Stimulated activated CD4-positive, alpha-beta T cell treated with anti-CD3 and anti-CD28 coated beads, Interleukin-4, amount 100 ng/mL, for 1 hour (primary cell): ENCODE results near the gene FZD4.
A peak's percentile ranks its signal among the peaks of the same experiment; 100 is the strongest.
"Not testable (repeated sequence)": the region's sequence is repeated elsewhere in the genome, so short reads cannot be mapped to it uniquely, and the experiment has no call there.

Experiments
- DNase-seq: peaks from one replicate; pipeline ENCODE4 v3.0.0-alpha.2; 2020

FZD4 gene

GRCh38 chr11:86955361-86956120 is at the start of gene FZD4:
Gene FZD4, minus strand, starts transcription at chr11:86955395. Its CDS starts 310 bp downstream, at chr11:86955085.
- peak; percentile 39 for DNase-seq

GRCh38 chr11:87004281-87004680 is 49.1 kb upstream of the FZD4 start:
- not testable (repeated sequence) for DNase-seq

GRCh38 chr11:87002918-87003317 is 47.7 kb upstream of the FZD4 start:
- no peak for DNase-seq

DNA sequence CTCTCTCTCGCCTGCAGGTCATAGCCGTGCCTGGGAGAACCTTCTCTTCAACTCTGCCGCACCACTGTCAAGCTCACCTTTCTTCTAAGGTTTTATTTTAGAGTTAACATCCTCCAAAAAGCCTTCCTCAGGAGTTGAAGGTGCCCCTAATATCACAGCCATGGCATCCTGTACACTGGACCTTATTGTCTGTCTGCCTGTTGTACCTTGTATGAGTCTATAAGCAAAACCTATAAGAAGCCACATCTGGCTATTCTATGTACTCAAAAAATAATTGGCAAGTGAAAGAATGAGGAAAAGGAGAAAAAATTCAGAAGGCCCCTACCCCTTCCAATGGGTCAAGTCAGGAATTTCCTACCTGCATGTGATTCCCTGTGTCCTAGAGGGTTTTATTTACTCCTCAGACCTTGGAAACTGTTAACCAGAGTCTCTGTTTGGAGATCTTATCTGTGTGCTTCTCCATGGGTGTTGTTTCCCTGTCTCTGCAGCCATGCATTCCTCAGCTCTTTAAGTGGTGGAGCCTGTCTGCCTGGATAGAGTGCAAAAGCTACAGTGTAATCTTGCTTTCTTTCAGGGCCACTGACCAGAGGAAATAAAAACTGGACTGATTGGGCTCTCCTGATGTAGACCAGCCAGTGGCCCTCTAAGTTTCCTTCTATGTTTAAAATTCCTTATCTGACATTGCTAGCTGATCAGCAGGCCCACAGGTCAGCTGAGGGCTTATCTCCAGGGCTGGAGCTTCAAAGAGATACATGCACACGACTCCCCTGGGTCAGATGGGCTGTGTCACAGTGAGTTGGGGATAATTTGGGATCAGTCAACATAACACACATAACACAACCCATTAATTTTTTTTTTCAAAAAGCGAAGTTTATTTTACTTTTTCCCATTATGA is 44.9 kb upstream of the FZD4 start:
- no peak for DNase-seq

GRCh38 chr11:86999388-86999787 is 44.2 kb upstream of the FZD4 start:
- DNase-seq = no peak

GRCh38 chr11:86996953-86997570 is 41.9 kb upstream of the FZD4 start:
- DNase-seq = no peak

DNA sequence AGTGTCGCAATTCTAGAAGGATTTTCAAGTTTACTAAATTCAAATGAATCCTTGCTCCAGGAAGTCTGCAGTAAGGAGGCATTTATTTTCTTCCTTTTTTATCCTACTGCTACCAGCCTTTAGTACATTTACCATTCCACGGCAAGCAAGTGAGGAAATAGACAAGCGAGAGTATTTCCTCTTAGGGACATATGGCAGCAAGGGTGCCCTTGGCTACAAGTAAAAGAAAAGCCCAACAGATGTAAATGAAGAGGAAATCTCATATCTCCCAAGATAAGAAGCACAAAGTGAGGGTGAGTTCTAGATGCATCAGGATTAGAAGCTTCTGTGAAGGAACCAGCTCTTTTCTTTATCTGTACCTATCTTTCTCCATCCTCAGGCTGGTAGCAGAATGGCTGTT is 37.8 kb upstream of the FZD4 start:
- no peak for DNase-seq

- not testable (repeated sequence) for DNase-seq
These were observed 37.1 kb upstream of the FZD4 start for GRCh38 chr11:86992340-86992739.

DNA sequence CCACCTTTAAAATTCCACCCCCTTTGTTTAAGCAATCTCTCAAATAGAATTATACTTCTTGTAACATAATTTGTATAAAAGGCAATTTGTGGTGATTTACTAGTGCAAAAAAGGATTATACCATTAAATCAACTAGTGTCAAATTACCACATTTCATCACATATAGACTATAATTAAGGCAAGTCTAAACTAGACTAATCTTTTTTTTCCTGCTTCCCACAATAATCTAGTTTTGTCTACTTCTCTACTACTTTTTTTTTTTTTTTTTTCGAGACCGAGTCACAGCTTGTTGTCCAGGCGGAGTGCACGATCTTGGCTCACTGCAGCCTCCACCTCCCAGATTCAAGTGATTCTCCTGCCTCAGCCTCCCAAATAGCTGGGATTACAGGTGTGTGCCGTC is 36.1 kb upstream of the FZD4 start:
- no peak for DNase-seq

GRCh38 chr11:86990515-86990914 is 35.3 kb upstream of the FZD4 start:
- DNase-seq = no peak

- DNase-seq = no peak
These were observed 34.8 kb upstream of the FZD4 start for GRCh38 chr11:86990031-86990430.

GRCh38 chr11:86988351-86988881 is 33.2 kb upstream of the FZD4 start:
- no peak for DNase-seq

- DNase-seq = no peak
These were observed 32.5 kb upstream of the FZD4 start for GRCh38 chr11:86987679-86988078.

GRCh38 chr11:86984701-86985100 is 29.5 kb upstream of the FZD4 start:
- DNase-seq = no peak

- DNase-seq = no peak
These were observed 27.9 kb upstream of the FZD4 start for GRCh38 chr11:86983021-86983488.

DNA sequence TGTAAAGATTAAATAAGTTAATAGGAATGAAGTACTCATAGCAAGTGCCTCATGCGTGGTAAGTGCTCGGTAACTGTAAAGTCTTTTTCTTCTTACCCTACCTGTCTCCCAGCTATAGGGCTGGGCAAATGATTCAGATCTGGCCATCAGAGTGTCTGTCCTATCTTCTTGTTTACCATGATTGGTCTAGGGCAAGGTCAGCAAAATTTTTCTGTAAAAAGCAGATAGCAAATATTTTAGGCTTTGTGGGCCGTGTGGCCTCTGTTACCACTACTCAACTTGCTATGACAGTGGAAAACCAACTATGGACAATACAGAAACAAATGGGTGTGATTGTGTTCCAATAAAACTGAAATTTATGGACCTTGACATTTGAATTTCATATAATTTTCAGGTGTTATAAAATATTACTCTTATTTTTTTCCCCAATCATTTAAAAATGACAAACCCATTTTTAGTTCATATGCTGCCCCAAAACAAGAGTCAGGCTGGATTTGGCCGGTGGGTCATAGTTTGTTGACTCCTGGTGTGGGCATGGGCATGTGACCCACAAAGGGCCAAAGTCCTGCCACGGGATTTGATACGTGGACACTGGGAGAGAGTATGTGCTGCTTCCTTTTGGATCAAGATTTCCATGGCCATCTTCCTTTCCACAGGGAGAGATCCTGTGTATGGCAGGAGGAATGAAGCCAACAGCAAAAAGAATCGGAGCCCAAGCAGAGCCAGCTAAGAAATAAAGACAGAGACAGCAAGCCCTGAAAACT is 26.8 kb upstream of the FZD4 start:
- DNase-seq = no peak

DNA sequence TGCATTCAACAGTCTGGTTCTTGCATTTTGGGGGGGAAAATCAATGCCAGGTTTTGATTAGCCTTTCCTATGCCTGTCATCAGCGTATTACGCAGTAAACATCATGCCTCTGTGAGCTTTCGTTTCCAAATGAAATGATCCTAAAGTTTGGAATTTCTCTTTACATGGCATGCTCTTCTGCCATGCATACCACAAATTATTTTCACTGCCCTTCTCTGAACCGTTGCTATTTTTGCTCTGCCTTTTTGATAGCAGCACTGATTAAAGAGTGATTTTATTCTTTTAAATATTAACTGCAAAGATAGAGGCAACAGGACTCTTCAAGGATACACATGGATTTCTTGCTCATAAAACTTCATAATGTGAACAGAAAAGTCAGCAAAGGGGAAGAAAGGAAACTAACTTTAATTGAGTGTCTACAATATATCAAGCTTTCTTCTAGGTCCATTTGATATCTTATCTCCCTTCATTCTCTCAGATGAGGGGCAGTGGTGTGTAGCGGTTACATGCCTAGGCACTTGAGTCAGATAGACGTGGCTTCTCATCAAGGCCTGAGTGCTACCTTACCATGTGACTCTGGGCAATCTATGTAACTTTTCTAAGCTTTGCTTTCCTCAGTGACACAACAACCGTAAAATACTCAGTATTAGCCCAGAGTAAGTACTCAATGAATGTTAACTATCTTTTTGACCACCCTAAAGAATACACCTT is 25.0 kb upstream of the FZD4 start:
- no peak for DNase-seq

DNA sequence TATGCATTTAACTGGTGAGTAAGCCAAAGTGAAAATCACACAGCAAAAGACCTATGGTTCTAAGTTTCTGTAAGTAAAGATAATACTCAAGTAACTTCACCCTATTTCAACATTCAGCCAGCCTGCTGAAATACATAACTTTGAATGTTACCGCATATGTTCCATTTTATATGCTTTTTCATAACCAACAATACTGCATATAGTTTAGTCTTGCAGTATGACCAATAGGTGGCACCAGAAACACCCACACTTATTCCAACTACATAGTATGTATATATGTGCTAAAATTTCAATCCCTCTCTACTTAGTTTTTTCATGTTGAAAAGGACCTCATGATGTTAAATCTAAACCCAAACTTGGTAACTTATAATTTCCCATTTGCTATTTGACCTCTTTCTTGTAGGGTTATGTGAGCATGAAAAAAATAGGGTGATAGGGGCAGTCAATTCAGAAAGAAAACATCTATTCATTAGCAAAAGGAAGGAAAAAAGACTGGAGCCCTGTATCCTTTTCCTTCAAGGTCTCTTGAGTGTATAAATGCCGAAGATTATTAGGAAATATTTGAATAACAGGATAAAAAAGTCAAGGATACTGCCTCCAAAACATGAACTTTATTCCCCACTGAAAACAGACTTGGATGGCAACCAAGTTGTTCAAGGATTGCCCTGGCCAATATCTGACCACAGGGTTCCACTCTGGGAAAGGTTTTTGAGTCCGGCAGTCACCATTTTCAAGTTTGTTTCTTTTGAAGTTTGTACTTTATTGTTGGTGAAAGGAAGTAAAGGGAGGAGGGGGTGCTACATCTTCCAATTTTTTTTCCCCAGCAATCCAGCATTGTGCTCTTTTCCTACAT is 23.8 kb upstream of the FZD4 start:
- DNase-seq = no peak

DNA sequence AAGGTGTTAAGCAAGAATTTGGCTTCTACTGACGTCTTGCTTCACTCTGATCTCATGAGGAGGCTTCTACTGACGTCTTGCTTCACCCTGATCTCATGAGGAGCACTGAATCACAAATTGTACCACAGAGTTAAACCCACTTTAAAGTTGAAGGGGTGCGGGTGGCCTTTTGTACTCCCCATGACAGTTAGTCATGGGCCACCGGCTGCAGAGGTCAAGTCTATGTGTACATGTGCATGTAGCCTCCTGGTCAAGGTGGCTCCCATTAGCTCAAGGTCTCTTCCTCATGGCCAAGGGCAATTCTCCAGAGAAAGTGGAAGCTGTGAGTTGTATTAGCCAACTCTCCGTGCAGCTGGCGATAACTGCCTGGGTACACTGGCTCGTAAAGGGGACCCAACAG is 23.1 kb upstream of the FZD4 start:
- DNase-seq = no peak

DNA sequence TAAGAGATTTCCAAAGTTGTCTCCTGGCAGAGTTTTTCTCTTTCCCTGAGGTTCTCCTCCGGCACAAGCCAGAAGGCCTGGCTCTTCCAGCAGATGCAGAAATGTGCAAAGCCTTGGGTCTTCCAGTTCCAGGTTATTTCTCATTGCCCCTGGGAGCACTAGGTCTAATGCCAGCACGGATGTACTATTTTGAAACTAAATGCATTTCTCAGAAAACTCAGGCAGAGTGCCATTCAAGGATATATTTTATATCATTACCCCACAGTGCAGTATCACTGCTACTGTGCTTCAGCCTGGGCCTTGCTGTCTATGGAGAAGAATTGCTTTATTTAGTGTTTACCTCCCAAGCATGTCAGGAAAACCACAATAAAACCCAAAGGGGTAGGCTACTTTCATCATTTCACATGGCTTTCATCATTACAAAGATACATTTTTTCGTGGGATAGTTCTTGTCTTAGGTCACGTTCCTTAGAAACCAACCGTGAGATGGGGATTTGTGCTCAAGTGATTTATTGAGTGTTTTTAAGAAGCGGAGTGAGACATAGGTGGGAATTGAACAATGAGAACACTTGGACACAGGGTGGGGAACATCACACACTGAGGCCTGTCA is 22.4 kb upstream of the FZD4 start:
- no peak for DNase-seq
